Fibroblast of skin of scalp (primary cell): ENCODE measurements around the gene DENND6A.
A peak's percentile ranks its signal among the peaks of the same experiment; 100 is the strongest.
"Not testable (repeated sequence)": the region's sequence is repeated elsewhere in the genome, so short reads cannot be mapped to it uniquely, and the experiment has no call there.

Experiments used
- DNase-seq: peaks from one replicate; pipeline ENCODE4 v3.0.0-alpha.2; 2013

Gene DENND6A

DNA sequence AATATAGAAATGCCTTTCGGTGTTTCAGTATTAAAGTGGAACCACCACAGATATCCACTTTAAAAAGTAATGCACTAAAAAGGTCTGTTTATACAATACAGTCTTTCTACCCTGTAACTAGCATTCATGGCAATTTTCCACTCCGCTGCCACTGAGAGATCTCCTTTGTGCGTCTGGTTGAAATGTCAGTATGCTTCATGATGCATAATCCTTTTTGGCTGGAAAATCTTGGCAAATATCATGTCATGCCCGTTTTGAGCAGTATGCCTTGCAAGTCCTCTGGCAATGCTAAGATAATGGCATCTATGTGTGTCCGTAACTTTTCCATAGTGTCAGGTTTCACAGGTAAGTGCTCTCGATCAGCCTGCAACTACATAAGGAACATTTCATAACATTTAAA, 64.9 kb downstream of the DENND6A start:
- no peak for DNase-seq

DNA sequence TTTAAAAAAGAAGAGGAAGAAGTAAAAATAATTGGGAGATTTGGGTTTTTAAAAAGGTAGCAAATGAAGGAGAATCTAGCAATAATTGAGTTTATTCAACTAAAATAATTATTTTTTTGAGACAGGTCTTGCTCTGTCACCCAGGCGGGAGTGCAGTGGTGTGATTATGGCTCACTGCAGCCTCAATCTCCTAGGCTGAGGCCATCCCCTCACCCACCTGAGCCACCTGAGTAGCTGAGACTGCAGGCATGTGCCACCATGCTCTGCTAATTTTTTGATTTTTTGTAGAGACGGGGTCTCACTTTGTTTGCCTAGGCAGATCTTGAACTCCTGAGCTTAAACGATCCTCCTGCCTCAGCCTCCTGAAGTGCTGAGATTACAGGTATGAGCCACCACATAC, 68.1 kb downstream of the DENND6A start:
- DNase-seq: no peak

DNA sequence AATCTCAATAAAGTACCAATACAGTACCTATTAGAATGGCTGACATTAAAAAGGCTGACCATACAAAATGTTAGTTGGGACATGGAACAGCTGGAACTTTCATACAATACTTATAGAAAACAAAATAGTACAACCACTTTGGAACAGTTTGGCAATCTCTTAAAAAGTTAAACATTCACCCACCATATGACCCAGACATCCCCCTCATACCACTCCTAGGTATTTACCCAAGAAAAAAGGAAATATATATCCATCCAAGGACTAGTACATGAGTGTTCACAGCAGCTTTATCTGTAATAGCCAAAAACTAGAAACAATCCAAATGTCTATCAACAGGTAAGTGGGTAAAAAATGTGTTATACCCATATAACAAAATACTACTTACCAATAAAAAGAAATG, 70.5 kb downstream of the DENND6A start:
- DNase-seq: no peak

DNA sequence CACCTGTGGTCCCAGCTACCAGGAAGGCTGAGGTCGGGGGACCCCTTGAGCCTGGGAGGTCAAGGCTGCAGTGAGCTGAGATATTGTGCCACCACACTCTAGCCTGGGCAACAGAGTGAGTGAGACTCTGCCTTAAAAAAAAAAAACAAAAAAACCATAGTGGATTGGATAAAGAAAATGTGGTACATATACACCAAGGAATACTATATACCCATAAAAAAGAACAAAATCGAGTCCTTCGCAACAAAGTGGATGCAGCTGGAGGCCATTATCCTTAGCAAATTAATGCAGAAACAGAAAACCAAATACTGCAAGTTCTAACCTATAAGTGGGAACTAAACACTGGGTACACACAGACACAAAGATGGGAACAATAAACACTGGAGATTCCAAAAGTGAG, 75.1 kb downstream of the DENND6A start:
- no peak for DNase-seq

DNA sequence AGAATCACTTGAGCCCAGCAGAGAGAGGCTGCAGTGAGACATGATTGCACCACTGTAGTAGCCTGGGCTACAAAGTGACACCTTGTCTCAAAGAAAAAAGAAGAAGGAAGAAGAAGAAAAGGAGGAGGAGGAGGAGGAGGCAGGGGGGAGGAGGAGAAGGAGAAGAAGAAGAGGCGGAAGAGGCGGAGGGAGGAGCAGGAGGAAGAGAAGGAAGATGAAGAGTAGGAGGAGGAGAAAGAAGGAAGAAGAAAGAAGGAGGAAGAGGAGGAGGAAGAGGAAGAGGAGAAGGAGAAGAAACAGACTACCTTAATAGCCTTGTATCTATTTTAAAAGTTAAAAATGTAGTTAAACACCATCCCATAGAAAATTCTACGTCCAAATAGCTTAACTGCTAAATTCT, 76.6 kb downstream of the DENND6A start:
- no peak for DNase-seq

DNA sequence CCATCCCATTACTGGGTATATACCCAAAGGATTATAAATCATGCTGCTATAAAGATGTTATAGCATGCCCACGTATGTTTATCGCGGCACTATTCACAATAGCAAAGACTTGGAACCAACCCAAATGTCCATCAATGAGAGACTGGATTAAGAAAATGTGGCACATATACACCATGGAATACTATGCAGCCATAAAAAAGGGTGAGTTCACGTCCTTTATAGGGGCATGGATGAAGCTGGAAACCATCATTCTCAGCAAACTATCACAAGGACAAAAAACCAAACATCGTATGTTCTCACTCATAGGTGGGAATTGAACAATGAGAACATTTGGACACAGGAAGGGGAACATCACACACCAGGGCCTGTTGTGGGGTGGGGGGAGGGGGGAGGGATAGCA, 81.0 kb downstream of the DENND6A start:
- DNase-seq: not testable (repeated sequence)

DNA sequence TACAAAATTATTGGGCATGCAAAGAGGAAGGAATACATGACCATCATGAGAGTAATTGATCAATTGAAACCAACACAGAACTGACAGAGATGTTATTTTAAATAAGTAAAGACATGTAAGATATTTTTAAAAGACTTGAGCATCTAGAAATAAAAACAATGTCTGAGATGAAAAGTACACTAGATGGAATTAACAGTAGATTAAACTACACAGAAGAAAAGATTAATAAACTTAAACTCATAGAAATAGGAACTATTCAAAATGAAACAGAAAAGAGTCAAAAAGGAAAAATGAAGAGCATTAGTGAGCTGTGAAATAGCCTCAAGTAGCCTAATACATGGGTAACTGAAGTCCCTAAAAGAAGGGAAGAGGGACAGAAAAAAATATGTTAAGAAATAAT, 87.2 kb downstream of the DENND6A start:
- no peak for DNase-seq

DNA sequence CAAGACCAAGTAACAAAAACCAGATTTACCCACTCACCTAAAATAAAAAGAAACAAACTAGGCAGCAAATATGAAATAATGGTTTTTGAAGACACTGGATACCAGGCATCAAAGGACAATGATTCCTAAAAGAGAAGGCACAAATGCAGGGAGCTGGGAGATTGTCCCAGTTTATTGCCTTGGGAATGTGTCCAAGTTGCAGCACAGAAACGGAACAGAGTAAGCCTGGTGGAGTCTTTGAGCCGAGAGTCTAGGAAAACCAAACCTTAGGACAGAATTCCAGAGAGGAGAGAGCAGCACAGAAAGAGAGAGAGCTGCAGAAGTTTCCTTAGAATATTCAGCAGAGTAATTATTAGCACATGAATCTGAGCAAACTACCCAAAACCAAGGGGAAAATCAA, 87.9 kb downstream of the DENND6A start:
- no peak for DNase-seq

DNA sequence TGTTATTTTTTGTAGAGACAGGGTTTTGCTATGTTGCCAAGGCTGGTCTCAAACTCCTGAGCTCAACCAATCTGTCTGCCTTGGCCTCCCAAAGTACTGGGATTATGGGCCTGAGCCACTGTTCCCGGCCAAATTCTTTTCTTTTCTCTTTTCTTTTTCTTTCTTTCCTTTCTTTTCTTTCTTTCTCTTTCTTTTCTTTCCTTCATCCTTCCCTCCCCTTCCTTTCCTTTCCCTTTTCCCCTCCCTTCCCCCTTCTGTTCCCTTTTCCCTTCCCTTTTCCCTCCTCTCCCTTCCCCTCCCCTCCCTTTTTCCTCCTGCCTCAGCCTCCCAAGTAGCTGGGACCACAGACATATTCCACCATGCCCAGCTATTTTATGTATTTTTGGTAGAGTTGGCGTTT, 92.7 kb downstream of the DENND6A start:
- no peak for DNase-seq

DNA sequence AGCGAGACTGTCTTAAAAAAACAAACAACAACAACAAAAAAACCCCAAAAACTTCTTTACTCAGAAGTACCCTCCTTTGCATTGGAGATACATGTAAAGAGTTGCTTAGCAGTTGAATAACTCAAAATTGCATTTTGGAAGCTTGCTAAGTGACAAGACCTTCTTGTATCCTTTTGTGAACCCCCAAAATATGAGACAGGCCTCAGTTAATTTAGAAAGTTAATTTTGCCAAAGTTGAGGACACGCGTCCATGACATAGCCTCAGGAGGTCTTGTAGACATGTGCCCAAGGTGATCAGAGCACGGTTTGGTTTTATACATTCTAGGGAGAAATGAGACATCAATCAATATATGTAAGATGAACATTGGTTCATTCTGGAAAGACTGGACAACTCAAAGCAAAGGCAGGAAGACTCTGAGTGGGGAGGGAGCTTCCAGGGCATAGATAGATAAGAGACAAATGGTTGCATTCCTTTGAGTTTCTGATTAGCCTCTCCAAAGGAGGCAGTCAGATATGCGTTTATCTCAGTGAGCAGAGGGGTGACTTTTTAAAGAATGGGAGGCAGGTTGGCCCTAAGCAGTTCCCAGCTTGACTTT, 94.0 kb downstream of the DENND6A start:
- no peak for DNase-seq

DNA sequence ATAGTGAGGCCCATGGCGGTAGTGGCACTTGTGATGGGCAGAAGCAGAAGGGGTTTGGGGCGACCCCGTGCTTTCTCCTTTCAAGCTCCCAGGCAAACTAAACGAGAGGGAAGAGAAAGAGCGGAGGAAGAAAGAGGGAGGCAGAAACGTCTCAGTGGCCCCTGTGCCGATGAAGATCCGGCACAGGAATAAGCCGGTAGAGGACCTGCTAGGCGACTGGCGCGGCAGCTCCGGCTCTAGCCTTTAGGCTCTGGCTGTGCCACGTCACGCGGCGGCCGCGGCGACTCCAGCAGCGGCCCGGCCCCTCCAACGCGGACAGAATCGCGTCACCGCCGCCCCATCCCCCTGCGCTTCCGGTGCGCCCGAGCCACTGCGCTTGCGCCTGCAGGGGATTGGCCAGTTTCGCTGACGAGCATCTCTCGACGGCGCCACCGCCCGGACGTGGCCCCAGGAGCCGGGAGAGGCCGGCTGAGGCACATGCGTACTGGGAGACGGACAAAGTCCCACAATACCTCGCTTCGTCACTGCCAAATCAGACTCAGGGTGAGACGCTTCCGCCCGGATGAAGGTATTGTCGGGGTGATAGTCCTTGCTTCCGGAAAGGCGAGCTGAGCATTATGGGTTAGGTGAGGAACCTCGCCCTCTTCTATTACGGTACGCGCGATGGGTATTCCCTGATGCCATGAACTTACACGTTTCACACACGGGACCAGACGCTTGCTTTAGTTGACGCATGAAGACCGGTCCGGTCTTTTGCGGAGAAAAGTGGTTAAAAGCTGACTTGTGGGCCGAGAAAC, 95.6 kb downstream of the DENND6A start, which contains the start of gene ARF4:
Gene ARF4, minus strand, starts transcription at position 218 of the 797 bp plus-strand sequence. Its CDS starts 204 bp downstream, at position 14.
- DNase-seq: peak; percentile 100

DNA sequence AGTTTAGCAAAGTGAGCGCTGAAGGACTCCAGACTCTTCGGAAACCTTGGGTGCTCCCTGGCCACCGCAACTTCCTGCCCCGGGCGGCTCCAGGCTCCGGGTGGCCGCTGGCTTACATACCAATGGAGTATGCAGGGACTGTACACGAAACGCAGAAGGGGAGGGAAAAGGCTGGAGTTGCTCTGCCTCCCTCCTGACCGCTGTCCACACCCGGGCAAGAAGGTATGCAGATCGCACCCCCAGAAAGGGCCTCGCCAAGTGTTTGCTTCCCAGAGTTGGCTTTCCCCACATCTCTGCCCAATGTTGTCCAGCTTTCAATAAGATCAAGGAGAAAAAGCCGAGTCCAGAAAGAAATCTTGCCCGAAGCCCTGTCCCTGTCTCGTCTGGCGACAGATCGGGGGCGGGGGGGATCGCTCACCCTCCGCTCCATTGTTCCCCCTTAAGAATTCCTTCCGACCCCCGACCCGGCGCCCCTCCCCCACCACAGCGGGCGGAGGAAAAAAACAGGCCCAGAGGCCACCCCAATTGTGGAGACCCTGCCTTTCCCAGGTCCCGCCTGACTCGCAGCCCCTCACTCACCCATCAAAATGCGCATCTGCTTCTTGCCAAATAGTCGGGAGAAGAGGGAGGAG, 96.3 kb downstream of the DENND6A start:
- peak; percentile 96 for DNase-seq

DNA sequence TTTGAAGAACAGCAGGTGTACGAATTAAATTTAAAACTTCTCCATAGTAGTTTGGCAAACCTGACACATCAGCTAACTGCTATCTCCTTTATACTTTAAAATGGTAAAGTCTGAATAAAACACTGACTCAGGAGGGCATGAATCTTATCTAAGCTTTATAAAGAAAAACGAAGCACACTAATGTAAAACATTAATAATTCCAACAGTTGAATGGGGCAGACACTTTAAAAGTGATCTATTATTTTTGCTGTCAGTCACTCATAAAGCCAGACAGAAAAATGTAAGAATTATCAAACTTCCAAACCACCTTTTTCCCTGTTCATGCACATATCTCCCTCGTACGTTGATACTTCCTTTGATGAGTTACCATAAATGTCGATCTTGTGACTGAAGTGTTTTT, 98.3 kb downstream of the DENND6A start:
- DNase-seq: no peak

DNA sequence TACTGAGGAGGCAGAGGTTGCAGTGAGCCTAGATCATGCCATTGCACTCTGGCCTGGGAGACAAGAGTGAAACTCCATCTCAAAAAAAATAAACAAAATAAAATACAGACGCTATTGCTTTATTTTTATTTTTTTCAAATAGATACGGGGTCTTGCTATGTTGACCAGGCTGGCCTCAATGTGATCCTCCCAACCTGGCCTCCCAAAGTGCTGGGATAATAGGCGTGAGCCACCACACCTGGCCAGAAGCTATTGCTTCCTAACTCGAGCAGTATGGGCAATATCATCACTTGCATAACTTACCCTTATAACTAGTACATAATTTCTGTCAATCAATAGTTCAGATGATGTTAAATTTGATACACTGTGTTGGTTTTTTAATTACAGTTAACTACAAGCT, 98.7 kb downstream of the DENND6A start:
- no peak for DNase-seq

DNA sequence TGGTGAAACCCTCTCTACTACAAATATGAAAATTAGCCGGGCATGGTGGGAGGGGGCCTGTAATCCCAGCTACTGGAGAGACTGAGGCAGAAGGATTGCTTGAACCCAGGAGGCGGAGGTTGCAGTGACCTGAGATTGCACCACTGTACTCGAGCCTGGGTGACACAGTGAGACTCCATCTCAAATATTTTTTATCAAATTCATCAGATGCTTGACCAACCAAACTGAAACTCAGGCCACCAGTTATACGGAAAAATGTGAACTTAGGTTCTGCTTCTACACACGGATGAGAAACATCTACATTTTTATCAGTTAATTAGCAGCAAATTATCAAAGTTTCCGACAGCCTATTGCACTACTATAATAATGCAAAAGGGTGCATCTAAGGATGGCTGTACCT, 100.6 kb downstream of the DENND6A start:
- DNase-seq: no peak

DNA sequence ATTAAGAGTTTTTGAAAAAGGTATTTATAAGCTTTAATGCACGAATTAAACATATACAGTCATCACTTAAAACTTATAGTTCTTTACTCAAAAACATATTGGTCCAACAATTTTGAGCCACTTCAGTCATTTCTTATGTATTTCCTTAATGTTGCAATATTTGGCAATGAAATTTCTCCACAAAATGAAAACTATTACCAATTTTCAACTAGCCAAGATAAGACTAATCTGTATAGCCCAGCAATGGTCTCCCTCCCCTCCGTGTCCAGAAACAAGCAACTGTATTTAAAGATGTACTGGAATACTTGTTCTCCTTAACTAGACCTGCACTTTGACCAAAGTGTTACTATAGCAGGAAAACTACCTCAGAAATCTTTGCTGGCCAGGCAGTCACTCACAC, 105.0 kb downstream of the DENND6A start:
- no peak for DNase-seq

DNA sequence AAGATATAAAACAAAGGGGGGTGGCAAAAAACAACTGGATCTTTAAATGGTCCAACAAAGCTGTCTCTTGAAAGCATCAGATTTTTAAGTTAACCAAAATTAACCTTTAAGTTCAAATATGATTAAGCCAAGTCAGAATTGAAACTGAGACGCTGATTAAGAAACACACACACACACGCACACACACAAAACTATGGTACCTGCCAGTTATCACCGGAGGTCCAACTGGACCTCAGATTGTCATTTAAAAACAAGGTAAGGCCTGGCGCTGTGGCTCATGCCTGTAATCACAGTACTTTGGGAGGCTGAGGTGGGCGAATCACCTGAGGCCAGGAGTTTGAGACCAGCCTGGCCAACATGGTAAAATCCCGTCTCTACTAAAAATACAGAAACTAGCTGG, 106.1 kb downstream of the DENND6A start:
- DNase-seq: no peak

DNA sequence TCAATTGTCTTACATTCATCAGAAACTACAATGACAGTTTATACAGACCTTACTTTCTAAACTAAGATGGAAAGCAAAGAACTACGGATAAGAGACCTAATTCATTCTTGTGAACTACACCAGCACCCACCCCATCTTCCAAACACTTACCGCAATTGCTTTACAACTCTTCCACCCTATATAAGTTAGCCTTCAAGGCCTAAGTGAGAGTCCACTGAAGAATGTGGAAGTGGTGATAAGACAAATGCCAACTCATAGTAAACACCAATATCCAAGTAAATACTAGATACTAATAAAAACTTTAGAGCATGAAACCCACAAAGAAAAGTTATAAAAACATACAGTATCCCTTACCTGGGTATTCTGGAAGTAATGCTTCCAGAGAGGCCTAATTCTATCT, 109.3 kb downstream of the DENND6A start:
- no peak for DNase-seq

DNA sequence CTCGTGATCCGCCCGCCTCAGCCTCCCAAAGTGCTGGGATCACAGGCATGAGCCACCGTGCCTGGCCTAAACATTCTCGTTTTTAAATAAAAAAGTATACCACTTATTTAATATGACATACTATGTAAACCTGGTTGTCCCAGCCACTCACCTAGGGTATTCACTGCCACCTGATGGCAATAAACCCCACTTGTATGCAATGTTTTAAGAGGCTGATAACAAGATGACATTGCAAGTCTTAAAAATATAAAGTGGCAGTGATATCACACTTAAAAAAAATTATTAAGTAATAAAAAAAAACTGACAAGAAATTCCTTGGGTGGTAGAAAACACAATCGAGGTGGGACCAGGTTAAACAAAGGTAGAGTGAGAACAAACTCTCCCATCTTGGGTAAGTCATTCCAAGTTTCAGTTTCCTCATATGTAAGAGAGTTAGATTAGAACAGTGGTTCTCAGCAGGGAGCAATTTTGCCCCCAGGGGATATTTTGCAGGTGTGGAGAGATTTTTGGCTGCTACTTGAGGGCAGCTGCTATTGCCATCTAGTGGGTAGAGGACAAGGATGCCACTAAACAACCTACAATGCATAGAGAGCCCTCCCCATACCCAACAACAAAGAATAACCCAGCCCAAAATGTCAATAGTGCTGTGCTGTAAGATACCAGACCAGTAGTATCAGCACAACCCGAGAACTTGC, 110.3 kb downstream of the DENND6A start:
- no peak for DNase-seq

DNA sequence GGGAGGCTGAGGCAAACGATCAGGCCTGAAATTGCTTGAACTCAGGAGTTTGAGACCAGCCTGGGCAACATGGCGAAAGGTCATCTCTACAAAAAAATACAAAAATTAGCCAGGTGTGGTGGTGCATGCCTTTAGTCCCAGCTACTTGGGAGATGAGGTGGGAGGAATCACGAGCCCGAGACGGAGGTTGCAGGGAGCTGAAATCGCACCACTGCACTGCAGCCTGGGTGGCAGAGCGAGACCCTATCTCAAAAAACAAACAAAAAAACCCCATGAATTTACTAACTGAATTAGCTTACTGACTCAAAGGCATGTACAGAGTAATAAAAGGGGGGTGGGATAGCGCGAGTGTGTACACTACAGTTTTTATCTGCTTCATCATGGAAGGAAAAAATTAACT, 115.1 kb downstream of the DENND6A start:
- no peak for DNase-seq

DNA sequence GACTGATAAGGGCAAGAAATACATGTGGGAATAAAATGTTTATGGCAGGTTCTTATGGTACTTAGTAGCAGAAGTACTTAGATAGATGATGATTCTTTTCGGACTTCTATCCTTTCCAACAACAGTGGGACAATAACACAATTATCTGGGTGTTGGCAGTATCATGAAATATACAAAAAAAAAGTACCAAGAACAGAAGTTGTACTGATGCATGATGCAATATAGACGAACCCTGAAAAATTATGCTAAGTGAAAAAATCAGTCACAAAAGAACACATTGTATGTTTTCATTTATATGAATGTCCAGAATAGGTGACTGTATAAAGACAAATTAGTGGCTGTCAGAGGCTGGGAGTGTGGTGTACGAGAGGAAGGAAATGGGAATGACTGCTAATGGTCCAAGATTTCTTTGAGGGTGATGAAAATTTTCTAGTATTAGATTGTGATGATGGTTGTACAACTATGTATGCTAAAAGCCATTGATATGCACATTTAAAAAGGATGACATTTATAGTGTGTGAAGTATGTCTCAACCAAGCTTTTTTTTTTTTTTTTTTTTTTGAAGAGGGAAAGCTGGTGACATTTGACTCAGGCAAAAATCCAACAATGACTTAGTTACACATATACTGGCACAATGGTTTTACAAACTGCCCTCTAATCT, 116.8 kb downstream of the DENND6A start:
- no peak for DNase-seq
